HG02642 (cell line): ENCODE data around the gene GFPT2.

Experiments
- ATAC-seq: cut with Tn5 transposase; IDR thresholded peaks from one replicate; pipeline ENCODE4 v1.9.1; 2021; ENCODE audit warnings: mild to moderate bottlenecking; ENCODE audit not compliant: unreplicated experiment, poor library complexity

The GFPT2 gene

DNA sequence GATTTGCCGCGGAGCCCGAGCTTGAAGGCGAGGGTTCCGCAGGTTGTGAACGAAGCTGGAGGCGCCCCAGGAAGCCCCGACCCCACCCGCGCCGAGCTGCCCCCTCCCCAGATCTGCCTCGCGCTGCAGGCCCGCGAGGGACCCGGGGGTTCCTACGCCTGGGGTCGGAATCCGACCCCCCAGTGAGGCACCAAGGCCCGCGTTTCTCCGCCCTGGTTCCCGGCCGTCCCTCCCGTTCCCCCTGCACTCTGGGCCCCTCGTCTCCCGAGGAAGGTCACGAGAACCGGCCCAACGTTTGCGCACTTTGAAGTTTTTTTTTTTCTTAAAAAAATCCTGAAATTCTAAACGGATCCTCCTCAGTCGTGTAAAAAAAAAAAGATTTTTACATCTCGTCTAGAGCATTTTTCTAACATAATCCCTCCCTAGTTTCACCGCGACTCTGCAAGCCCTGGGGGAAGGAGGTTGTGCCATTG, 880 bp upstream of the GFPT2 start:
- ATAC-seq, result no peak

GRCh38 chr5:180352116-180353047, 754 bp downstream of the GFPT2 start:
- ATAC-seq, result no peak

DNA sequence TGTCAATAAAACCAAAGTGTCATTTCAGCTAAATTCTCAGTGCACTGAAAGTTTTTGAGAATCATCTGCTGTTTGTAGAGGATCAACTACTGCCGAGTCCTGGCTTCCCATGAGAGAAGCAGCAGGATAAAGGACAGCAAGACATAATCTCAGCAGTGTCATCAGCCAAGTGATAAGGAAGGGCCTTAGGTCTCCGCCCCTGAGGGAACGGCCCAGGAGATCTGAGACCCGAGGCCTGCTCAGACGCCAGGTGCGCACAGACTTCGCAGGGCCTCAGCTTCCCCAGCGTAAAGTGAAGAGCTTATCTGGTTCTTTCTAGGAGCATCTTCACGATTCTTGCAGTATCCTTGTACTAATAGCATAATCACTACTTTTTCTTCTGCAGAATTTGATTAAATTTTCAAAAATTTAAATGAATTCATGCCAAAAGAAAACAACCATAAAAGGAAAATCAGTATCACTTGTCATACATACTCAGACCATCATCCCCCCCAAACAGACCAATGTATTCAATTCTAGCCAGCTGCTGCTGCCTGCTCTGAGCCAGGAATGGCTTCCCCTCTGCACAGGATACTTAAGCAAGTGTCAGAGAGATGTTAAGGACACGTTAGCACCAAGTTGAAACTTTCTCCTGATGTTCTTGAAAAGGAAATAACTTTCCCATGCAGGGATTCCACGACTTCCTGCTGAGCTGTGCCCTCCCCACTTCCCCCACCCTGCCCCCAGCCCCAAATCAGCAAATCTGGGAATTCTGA, 2.2 kb downstream of the GFPT2 start:
- no peak for ATAC-seq

- ATAC-seq, result no peak
Observed at GRCh38 chr5:180350296-180350695, 2.8 kb downstream of the GFPT2 start.

DNA sequence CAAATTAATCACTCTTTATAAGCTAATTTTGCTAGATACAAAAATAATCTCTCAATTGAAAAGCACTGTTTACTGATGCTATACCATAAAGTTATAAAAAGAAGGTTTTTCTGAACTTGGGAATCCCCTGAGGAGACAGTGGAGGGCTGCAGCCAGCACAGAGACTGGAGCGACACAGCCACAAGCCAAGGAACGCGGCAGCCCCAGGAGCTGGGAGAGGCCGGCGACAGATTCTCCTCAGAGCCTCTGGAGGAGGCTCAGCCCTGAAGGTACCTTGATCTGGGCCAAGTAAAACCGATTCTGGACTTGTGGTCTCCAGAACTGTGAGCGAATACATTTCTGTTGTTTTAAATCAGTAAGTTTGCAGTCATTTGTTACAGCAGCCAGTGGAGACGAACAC, 3.7 kb downstream of the GFPT2 start:
- ATAC-seq, result no peak

- ATAC-seq, result no peak
Observed at GRCh38 chr5:180348336-180348735, 4.8 kb downstream of the GFPT2 start.

GRCh38 chr5:180347702-180348101, 5.4 kb downstream of the GFPT2 start:
- no peak for ATAC-seq

DNA sequence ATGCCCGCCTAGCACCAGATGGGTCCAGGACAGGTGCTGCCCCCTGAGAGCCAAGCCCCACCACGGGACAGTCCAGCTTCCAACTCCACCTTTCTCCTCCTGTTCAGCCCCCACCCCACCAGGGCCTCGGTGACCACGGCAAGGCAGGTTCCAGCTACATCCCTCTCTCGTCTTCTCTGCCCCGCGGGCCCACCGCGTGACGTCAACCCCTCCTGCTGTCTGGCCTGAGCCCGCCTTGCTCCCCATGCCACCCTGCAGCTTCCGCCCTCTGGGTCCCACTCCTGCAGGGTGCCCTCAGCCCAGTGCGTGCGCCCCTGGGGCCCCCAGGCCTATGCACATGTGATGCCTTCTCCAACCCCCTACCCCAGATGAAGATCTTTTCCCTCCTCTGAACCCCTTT, 6.8 kb downstream of the GFPT2 start:
- ATAC-seq, result no peak

GRCh38 chr5:180345781-180346180, 7.4 kb downstream of the GFPT2 start:
- no peak for ATAC-seq

DNA sequence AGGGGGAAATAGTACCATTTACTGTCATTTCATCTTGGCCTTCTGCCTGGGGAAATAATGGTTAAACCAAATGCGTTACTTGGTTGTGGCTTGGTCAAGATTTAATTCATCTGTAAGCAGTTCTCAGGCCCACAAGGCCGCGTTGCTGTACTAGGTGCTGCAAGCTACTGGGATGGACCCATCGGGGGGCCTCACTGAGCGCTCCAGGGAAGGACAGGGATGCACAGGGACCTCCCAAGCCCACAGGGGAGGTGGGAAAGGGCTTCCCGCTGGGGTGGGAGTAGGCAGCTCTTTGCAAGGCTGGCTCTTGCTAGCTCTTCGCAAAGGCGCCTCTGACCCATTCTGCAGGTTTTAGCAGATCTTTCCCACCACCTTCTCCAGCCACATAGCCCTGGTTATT, 8.0 kb downstream of the GFPT2 start:
- ATAC-seq, result no peak

GRCh38 chr5:180344696-180344999, 8.5 kb downstream of the GFPT2 start:
- no peak for ATAC-seq

- ATAC-seq, result no peak
Observed at GRCh38 chr5:180343831-180344695, 9.1 kb downstream of the GFPT2 start.

- ATAC-seq, result no peak
Observed at GRCh38 chr5:180343110-180343830, 9.9 kb downstream of the GFPT2 start.

DNA sequence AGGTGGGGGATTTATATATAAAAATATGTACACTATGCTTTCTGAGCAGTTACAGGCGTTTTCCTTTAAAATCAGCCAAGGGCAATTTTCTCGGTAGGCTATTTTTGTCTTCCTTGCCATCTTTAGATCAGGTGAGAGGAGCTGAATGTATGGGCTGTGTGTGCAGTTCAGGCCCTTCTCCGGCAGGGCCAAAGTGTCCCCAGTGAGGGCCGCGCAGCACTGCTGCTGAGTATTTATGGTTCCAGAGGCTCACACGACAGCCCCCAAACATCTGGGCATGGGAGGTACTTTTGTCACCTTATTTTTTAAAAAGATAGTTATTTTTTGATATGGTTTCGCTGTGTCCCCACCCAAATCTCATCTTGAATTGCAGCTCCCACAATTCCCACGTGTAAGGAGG, 11.5 kb downstream of the GFPT2 start:
- ATAC-seq, result no peak

DNA sequence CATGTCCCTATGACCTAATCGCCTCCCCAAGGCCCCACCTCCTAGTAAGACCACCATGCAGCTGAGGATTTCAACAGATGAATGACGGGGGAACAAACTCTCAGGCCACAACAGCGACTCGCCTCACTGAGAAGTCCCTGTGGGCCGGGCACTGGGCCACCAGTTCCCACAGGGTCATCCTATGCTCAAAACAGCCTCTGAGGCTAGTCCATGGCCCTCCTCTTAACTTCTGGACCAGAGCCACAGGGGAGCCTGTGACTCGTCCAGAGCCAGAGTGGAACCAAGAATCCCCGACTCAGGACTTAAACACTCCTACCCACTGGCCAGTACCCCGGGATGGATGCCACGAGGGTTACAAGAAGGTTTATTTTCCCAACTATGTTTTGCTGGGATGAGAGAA, 12.3 kb downstream of the GFPT2 start:
- ATAC-seq, result no peak

DNA sequence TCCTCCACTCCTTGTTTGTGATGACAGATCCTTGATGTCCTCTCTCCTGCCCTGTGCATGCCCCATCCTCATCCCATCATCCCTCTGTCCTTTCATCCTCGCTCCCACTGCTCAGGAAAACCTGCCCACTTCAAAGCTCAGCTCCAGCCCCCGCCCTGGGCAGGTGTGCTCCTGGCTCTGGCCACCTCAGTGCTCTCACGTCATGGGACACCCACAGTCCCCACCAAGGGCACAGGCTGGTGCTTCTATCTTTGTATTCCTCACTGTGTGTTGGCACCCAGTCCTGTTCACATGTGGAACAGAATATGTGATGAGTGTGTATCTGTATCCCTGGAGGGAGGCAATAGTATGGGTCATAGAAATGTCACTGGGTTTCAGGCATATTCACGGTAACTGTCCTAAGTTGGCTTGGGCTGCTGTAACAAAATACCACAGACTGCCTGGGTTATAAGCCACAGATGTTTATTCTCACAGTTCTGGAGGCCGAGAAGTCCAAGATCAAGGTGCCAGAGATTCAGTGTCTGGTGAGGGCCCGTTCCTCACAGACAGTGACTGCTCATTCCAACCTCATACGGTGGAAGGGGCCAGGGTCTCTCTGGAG, 13.5 kb downstream of the GFPT2 start:
- ATAC-seq, result no peak

DNA sequence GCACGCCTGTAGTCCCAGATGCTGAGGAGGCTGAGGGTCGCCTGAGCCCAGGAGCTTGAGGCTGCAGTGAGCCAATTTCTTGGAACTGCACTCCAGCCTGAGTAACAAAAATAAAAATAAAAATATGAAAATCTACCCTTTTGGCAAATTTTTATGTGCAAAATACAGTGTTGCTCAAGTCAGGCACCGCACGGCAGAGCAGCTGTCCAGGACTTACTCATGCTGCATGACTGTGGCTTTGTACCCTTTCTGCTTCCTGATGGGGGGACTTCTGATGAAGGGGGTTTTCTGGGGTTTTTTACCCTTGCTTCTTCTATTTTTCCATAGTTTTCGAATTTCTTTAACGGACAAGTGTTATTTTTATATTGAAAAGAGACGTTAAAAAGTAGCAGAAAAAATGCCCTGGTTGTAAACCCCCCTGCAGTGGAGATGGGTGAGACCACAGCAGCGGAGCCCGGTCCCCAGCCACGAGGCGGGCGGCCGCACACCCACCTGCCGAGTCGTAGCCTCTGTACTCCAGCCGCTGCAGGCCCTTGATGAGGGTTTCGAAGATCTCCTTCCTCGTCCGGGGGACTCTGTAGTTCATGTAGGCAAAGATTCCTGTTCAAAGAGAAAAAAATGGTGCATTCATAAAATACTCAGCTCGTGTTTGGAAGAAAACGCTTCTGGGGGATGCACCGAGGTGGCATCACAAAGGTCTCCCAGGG, 15.0 kb downstream of the GFPT2 start:
- no peak for ATAC-seq

DNA sequence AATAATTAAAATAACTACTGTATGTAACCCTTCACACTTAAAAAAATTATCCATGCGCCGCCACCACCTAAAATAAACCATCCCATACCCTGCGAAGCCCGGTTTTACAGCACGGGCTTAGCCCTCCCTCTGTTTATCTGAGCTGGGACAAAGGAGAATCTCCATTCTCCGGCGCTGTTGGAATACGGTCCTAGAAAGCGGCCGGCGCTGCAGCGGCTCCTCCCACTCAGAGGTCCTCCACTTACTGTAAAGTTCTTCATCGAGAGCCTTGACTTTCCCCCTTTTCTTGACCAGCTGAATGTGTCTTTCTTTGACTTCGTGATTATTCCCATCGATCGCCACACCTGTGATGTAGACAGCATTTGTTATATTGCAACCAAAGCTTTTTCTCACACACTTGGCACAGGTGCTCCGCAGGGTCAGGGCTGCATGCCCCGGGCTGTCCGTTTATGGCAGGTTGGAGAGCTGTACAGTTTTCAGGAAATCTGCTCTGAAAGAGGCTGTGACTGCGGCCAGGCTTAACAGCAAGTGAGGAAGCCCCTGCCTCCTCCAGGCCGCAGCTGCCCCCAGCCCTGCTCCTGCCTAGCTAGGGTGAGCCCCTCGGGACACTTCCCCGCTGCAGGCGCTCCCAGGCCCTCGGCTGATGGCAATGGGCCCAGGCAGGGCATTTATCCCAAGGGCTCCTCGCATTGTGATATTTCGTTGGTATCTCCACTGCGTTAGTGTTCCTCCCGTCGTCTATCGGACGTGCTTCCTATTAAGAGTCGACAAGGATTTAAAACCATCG, 16.7 kb downstream of the GFPT2 start:
- no peak for ATAC-seq
